GM19397 (cell line): ENCODE data around the gene JAZF1.

ENCODE experiments used
- ATAC-seq: cut with Tn5 transposase; IDR thresholded peaks from one replicate; pipeline ENCODE4 v1.9.1; 2021; ENCODE audit warnings: mild to moderate bottlenecking, moderate library complexity; ENCODE audit not compliant: unreplicated experiment

The JAZF1 gene

GRCh38 chr7:27795977-27796376 lies 384.6 kb downstream of the JAZF1 start:
- ATAC-seq = no peak

DNA sequence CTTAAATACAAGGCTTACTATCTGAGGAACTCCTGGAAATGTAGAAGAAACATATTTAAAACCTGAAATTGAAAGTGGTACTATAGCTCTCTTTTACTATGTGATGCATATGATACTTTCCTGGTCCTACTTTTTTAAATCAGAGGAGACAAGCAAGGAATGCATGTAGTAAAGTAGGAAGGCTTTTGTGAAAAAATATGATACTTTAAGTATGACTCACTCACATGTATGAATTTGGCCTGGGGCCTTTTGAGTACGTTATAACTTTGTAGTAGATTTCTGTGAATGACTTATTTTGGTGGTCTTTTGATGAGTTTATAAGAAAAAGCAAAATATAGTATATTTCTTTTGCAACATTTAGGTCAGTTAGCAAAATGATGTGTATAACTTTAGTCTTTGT lies 386.8 kb downstream of the JAZF1 start:
- no peak for ATAC-seq

- no peak for ATAC-seq
These were observed 392.2 kb downstream of the JAZF1 start for GRCh38 chr7:27788437-27788836.

DNA sequence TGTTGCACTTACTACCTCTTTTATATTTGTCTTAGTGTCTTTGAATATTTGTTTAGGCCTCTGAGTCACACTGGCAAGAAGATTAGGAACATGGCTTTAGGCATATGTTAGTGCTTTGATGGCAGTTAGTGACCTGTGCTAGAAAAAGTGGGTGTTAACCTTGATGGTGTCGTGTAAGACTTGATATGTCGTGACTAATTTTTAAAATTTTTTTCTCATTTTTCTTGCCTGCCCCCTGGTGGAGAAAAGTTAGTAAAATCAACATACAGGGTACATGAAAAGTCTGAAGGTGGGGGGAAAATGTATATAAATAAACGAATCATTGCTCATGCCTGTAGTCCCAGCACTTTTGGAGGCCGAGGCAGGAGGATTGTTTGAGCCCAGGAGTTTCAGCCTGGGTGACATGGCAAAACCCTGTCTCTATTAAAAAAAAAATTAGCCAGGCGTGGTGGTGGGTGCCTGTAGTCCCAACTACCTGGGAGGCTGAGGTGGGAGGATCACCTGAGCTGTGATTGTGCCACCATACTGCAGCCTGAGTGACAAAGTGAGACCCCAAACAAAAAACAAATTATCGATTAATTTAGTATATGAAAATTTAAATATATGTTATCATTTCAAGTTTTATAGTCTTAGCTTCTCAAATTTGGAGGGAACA lies 396.1 kb downstream of the JAZF1 start:
- no peak for ATAC-seq

DNA sequence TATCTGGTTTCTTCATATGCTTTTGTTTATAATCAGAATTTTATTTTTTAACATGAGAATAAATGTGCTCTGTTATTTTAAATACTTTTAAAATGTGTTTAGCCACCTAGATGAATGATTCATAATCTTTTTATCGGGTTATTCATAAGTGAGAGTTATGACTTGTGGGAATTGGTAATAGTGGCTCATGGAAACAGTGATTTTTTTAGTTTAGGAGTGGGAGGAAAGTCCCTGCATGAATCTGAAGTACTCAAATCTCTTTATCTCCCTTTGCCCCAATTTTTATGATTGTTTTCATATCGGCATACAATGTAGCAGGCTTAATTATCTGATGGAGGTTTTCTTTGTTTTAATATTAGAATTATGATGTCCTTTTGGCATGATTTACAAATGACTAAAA lies 397.7 kb downstream of the JAZF1 start:
- ATAC-seq = no peak

DNA sequence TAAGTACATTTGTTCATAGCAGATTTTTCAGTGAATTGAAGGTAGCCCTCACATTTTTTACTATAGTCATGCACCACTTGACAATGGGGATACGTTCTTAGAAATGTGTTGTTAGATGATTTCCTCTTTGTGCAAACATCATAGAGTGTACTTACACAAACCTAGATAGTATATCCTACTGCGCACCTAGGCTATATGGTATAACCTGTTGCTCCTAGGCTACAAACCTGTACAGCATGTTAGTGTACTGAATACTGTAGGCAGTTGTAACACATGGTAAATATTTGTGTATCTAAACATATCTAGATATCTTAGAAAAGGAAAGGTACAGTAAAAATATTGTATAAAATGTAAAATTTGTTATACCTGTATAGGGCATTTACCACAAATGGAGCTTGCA lies 399.4 kb downstream of the JAZF1 start:
- ATAC-seq = no peak
